ENCODE results near the gene CAVIN3.

Gene CAVIN3

DNA sequence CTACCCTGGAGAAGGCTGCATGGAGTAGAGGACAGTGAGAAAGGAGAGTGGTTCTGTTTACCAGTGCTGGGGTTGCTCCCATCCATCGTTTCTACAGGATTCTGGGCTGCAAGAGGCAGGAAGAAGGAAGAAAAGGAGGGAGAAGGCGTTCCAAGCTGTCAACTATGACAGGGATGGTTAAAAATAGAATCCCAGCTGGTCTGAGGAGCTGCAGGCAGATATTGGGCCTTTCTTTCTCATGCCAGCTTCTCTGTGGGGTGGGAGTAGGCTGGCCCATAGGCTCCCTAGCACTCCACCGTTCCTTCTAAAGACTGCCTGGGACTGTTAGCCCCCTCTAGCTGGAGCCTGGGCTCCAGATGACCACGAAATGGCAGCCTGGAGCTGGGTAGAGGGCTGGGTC is 47.1 kb downstream of the CAVIN3 start:
- in situ Hi-C loops (cut with HindIII; ENCODE audit: low sequenced_read_pairs) = no loop called here

DNA sequence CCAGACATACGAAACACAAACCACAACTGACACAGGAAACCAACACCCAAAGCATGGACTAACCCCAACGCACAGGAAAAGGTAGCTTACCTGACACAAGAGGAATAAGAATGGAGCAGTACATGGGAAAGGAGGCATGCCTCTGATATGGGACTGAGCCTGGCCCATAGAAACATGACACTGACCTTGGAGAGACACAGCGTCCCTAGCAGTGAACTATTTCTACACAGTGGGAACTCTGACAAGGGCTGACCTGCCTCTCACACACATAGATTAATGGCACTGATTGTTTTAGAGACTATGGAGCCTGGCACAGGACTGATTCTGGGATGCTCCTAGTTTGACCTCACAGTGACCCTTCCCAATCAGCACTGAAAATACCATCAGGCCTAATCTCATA is 48.7 kb downstream of the CAVIN3 start:
- in situ Hi-C loops (cut with HindIII; ENCODE audit: low sequenced_read_pairs) = no loop called here

DNA sequence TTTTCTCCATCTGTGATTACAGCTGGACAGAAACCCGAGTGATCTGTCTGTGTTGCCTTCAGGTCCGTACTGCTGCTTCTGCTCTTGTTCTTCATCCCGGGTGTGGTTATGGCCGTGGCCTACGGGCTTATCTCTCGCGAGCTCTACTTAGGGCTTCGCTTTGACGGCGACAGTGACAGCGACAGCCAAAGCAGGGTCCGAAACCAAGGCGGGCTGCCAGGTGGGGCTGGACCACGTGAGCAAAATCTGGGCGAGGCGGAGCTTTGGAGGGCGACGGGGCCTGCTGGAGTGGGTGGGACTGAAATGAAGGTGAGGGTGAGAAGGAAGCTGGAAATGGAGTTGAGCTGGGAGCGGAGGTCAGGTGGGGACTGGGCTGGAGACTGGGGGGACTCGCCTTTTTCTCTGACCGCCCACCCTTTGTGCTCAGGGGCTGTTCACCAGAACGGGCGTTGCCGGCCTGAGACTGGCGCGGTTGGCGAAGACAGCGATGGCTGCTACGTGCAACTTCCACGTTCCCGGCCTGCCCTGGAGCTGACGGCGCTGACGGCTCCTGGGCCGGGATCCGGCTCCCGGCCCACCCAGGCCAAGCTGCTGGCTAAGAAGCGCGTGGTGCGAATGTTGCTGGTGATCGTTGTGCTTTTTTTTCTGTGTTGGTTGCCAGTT is 49.6 kb downstream of the CAVIN3 start:
- in situ Hi-C loops (cut with HindIII; ENCODE audit: low sequenced_read_pairs) = no loop called here

DNA sequence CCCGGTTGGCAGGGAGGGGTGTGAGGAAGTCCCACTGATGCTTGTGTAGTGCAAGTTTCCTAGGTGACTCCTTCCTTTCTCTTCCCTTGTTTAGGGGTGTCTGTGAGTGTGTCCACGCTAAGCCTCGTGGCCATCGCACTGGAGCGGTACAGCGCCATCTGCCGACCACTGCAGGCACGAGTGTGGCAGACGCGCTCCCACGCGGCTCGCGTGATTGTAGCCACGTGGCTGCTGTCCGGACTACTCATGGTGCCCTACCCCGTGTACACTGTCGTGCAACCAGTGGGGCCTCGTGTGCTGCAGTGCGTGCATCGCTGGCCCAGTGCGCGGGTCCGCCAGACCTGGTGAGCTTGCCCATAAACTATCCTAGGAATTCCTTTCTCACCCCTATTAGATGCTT is 50.3 kb downstream of the CAVIN3 start:
- in situ Hi-C loops (cut with HindIII; ENCODE audit: low sequenced_read_pairs) = no loop called here

All from DLD1 (cell line).